Effector memory CD4-positive, alpha-beta T cell (primary cell): Measurements from ENCODE around the gene KSR2.

Experiments used
- DNase-seq, 3 donors: peaks; one replicate each; pipeline ENCODE4 v3.0.0-alpha.2; 2020
- H3K27ac ChIP-seq: 2 replicates; pipeline ENCODE4 v1.7.0; 2013; ENCODE audit warnings: mild to moderate bottlenecking, low read length, moderate library complexity; ENCODE audit not compliant: insufficient read depth, poor library complexity, severe bottlenecking
- H3K27me3 ChIP-seq: replicated peaks from 2 replicates; pipeline ENCODE4 v1.7.0; 2013; ENCODE audit warnings: mild to moderate bottlenecking, low read length; ENCODE audit not compliant: insufficient read depth, control insufficient read depth, poor library complexity, severe bottlenecking
- H3K36me3 ChIP-seq: 2 replicates; pipeline ENCODE4 v1.7.0; 2013; ENCODE audit warnings: mild to moderate bottlenecking, low read length, moderate library complexity; ENCODE audit not compliant: control insufficient read depth, insufficient read depth
- H3K4me1 ChIP-seq: 2 replicates; pipeline ENCODE4 v1.7.0; 2013; ENCODE audit warnings: low read length, mild to moderate bottlenecking; ENCODE audit not compliant: control insufficient read depth, insufficient read depth, poor library complexity, severe bottlenecking
- H3K4me3 ChIP-seq: 2 replicates; pipeline ENCODE4 v1.7.0; 2013; ENCODE audit warnings: low read length, low read depth, mild to moderate bottlenecking; ENCODE audit not compliant: insufficient read depth, poor library complexity, severe bottlenecking
- H3K9me3 ChIP-seq: 2 replicates; pipeline ENCODE4 v1.7.0; 2013; ENCODE audit warnings: mild to moderate bottlenecking, low read length, moderate library complexity; ENCODE audit not compliant: control insufficient read depth

KSR2 gene

GRCh38 chr12:117919479-117919878, 49.3 kb downstream of the KSR2 start:
- H3K27me3 ChIP-seq, result no peaks in the 10 kb centered on the region
- H3K9me3 ChIP-seq, result no peaks in the 10 kb centered on the region
- no peaks in the 10 kb centered on the region for H3K36me3 ChIP-seq
- H3K4me1 ChIP-seq, result no peaks in the 10 kb centered on the region
- H3K27ac ChIP-seq, result no peak overlapping the region
- DNase-seq, result no peak
- no peak overlapping the region for H3K4me3 ChIP-seq

- Histone ChIP-seq H3K27ac (no peak overlapping the region), H3K4me3 (no peak overlapping the region), H3K9me3 (no peaks in the 10 kb centered on the region), H3K27me3 (no peaks in the 10 kb centered on the region), H3K36me3 (no peaks in the 10 kb centered on the region), H3K4me1 (no peaks in the 10 kb centered on the region)
- no peak for DNase-seq
Observed at GRCh38 chr12:117914686-117915085, 54.1 kb downstream of the KSR2 start.

- Histone ChIP-seq H3K4me1 (no peaks in the 10 kb centered on the region), H3K9me3 (no peaks in the 10 kb centered on the region), H3K27me3 (no peaks in the 10 kb centered on the region), H3K4me3 (no peak overlapping the region), H3K36me3 (no peaks in the 10 kb centered on the region), H3K27ac (no peak overlapping the region)
- DNase-seq, result no peak
Observed at GRCh38 chr12:117912756-117913155, 56.0 kb downstream of the KSR2 start.

- H3K27me3 ChIP-seq, result no peaks in the 10 kb centered on the region
- H3K36me3 ChIP-seq, result no peaks in the 10 kb centered on the region
- no peak overlapping the region for H3K4me3 ChIP-seq
- H3K9me3 ChIP-seq, result no peaks in the 10 kb centered on the region
- H3K27ac ChIP-seq, result no peak overlapping the region
- DNase-seq, result no peak
- no peaks in the 10 kb centered on the region for H3K4me1 ChIP-seq
Observed at GRCh38 chr12:117908411-117908810, 60.4 kb downstream of the KSR2 start.

GRCh38 chr12:117907108-117907689, 61.6 kb downstream of the KSR2 start:
- Histone ChIP-seq H3K36me3 (no peaks in the 10 kb centered on the region), H3K27me3 (no peaks in the 10 kb centered on the region), H3K4me1 (no peaks in the 10 kb centered on the region), H3K27ac (no peak overlapping the region), H3K9me3 (no peaks in the 10 kb centered on the region), H3K4me3 (no peak overlapping the region)
- no peak for DNase-seq

GRCh38 chr12:117904051-117904450, 64.7 kb downstream of the KSR2 start:
- Histone ChIP-seq H3K9me3 (no peaks in the 10 kb centered on the region), H3K27me3 (no peaks in the 10 kb centered on the region), H3K27ac (no peak overlapping the region), H3K4me3 (no peak overlapping the region), H3K4me1 (no peaks in the 10 kb centered on the region), H3K36me3 (no peaks in the 10 kb centered on the region)
- no peak for DNase-seq

GRCh38 chr12:117903110-117903840, 65.5 kb downstream of the KSR2 start:
- H3K9me3 ChIP-seq, result no peaks in the 10 kb centered on the region
- no peaks in the 10 kb centered on the region for H3K36me3 ChIP-seq
- DNase-seq, result no peak
- H3K27ac ChIP-seq, result no peak overlapping the region
- H3K4me1 ChIP-seq, result no peaks in the 10 kb centered on the region
- H3K4me3 ChIP-seq, result no peak overlapping the region
- no peaks in the 10 kb centered on the region for H3K27me3 ChIP-seq

- Histone ChIP-seq H3K27me3 (no peaks in the 10 kb centered on the region), H3K4me3 (no peak overlapping the region), H3K27ac (no peak overlapping the region), H3K36me3 (no peaks in the 10 kb centered on the region), H3K9me3 (no peaks in the 10 kb centered on the region), H3K4me1 (no peaks in the 10 kb centered on the region)
- DNase-seq, result no peak
Observed at GRCh38 chr12:117901631-117902030, 67.2 kb downstream of the KSR2 start.

- H3K27ac ChIP-seq, result no peak overlapping the region
- no peaks in the 10 kb centered on the region for H3K36me3 ChIP-seq
- no peak for DNase-seq
Observed at GRCh38 chr12:117900561-117900960, 68.2 kb downstream of the KSR2 start.

GRCh38 chr12:117897372-117898161, 71.2 kb downstream of the KSR2 start:
- Histone ChIP-seq H3K4me1 (no peaks in the 10 kb centered on the region), H3K4me3 (no peak overlapping the region), H3K9me3 (no peaks in the 10 kb centered on the region), H3K36me3 (no peaks in the 10 kb centered on the region), H3K27ac (no peak overlapping the region), H3K27me3 (no peaks in the 10 kb centered on the region)
- no peak for DNase-seq

More at GRCh38 chr12:117900561-117900960, 68.2 kb downstream of the KSR2 start:
- H3K27me3 ChIP-seq, result no peaks in the 10 kb centered on the region
- H3K9me3 ChIP-seq, result no peaks in the 10 kb centered on the region
- no peaks in the 10 kb centered on the region for H3K4me1 ChIP-seq
- H3K4me3 ChIP-seq, result no peak overlapping the region
